C4-2B (cell line): ENCODE results near the gene CYP3A5.

ENCODE experiments used
- CTCF ChIP-seq: fragments of 450-650 bp; conservative IDR thresholded peaks from 2 replicates; pipeline ENCODE4 v1.5.1; 2017; ENCODE audit warnings: mild to moderate bottlenecking
- ZFX ChIP-seq: fragments of 450-650 bp; IDR thresholded peaks from 2 replicates; pipeline ENCODE4 v1.6.1; 2017

- TF ChIP-seq CTCF = no peak
- no peak for TF ChIP-seq ZFX
Measured at GRCh38 chr7:99665312-99666012, 14.3 kb downstream of the CYP3A5 start.
